Activated CD4-positive, alpha-beta T cell treated with anti-CD3 and anti-CD28 coated beads, Interleukin-2, amount 50 U/mL, for 24 hours (primary cell): ENCODE data around the gene KCNS3.

ENCODE experiments used
- DNase-seq, 2 donors: peaks; one replicate each; pipeline ENCODE4 v3.0.0-alpha.2; 2020; ENCODE audit warnings: low read depth in 1 of 2, low spot score in 1 of 2

KCNS3 gene, protein sequence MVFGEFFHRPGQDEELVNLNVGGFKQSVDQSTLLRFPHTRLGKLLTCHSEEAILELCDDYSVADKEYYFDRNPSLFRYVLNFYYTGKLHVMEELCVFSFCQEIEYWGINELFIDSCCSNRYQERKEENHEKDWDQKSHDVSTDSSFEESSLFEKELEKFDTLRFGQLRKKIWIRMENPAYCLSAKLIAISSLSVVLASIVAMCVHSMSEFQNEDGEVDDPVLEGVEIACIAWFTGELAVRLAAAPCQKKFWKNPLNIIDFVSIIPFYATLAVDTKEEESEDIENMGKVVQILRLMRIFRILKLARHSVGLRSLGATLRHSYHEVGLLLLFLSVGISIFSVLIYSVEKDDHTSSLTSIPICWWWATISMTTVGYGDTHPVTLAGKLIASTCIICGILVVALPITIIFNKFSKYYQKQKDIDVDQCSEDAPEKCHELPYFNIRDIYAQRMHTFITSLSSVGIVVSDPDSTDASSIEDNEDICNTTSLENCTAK

GRCh38 chr2:17878281-17879136, at the start of gene KCNS3:
Gene KCNS3, plus strand, starts transcription at chr2:17878667. Its CDS starts 52,342 bp downstream, at chr2:17931009.
- DNase-seq: no peak

- DNase-seq: peak; percentile 5 to 7
Measured at GRCh38 chr2:17830053-17831034, 48.1 kb upstream of the KCNS3 start.

DNA sequence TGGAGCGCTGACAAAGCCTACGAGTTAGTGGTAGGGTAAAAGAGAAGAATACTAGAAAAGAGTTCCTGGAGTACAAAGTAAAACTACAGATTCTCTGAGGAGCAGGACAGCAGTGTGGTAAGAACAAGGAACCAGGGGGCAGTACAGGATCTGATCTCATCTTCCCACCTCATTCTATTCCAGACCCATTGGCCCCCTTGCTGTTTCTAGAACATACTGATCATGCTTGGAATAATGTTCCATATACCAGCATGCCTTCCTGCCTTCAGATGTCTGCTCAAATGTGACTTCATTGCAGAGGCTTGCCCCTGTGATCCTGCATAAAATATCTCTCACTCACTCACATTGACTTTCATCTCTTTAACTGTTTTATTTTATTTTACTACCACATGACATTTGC, 43.0 kb upstream of the KCNS3 start:
- no peak for DNase-seq

DNA sequence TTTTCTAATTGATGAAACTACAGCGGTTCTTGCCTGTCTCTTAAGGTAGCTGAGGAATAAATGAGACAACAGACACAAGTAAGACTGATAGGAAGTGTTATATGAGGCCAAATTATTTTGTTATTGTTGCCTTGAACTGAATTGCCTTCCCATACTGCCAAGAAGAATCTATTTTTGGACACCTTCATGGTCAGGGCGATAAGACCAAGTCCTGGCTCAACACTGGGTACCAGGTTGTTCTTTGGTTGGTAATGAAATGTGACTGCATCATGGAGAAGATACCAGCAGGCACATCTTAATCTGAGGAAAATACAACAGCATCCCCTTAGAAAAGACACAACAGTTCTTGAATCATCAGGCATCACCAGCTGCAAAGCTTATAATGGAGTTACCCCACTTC, 38.5 kb upstream of the KCNS3 start:
- no peak for DNase-seq

GRCh38 chr2:17843457-17843856, 35.0 kb upstream of the KCNS3 start:
- DNase-seq: no peak

- no peak for DNase-seq
Measured at GRCh38 chr2:17845806-17846205, 32.7 kb upstream of the KCNS3 start.

GRCh38 chr2:17846676-17847075, 31.8 kb upstream of the KCNS3 start:
- no peak for DNase-seq

- no peak for DNase-seq
Measured at GRCh38 chr2:17847236-17847635, 31.2 kb upstream of the KCNS3 start.

DNA sequence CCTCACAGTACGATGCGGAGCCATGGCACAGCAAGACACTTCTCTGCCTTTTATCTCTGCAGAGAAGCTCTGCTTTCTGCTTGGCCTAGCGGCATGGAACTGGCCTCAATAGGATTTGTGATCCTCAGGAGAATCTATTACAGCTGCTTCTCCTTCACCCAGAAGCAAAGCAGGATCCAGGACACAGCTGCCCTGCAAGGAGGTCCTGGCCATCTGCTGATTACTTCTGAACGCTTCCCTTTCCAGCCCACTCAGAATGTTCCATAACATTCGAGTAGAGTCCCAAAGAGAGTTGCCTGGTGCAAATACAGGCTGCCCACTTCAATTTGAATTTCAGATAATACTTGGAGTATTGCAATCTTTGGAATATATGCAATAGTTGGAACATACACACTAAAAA, 29.2 kb upstream of the KCNS3 start:
- DNase-seq: no peak

DNA sequence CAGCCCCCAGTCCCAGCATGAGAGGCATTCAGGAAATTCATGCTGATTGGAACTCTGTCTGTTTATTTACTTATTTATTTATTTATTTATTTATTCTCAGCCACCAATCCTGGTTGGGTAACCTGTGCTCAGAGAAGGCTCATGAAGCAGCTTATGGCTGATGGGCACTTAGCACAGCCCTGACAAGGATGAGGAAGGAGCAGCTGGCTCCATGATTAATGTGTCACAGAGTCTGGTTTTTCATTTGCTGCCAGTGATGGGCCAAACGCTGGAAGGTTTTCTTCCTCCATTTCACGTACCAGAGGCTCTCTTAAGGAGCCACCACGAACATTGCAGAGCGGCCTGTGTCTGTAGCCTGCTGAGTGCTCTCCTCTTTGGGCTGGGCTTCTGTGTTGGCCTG, 28.3 kb upstream of the KCNS3 start:
- DNase-seq: no peak

- no peak for DNase-seq
Measured at GRCh38 chr2:17851731-17852585, 26.5 kb upstream of the KCNS3 start.

DNA sequence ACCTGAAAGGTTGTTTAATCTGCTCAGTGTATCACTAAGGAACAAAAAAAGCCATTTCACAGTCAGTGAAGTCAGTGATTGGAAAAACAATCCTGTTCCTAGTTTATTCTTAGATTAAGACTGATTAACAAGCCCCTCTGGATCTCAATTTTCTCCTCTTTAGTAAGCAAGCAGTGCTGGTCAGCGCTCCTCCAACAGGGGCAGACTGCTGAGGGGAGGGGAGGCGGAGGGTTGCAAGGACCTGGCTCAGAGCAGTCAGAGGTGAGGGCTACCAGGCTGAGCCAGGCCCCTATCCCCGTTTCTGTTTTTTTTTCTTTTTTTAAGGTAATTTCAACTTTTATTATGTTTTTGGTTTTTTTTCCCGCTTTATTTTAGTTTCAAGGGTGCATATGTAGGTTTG, 24.7 kb upstream of the KCNS3 start:
- DNase-seq: no peak

DNA sequence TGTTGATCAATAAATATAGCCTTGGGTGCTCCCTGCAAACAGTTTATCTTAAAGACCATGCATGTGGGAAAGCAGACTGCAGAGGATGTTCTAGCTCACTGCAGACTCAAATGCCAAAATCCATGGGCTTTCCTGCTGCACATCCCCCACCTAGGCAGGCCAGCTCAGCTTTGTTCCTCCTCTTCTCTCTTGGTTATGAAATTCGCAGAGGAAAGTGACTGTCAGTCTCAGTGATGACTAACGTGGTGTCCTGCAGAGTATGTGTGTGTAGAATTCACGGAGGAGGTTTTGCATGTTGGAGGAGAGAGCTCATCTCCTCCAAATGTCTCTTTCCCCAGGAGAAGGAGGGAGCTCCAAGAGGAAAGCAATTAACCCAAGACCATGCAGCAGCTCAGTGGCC, 21.4 kb upstream of the KCNS3 start:
- no peak for DNase-seq

DNA sequence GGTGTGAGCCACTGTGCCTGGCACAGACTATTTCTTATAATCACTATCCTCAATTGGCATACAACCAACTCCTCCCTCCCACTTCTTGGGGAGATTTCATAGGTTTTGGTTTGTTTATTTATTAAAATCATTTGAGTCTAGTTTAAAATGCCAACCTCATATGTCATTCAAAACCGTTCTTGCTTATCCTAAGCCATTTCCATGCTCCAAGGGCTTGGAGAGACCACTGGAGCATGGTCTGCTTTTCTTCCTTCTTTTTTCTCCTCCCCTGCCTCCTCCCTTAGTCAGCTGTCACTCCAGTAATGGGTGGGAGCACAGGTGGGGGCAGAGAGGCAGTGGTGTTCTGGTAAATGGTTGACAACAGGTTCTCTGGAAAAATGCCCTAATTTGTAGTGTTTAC, 20.4 kb upstream of the KCNS3 start:
- no peak for DNase-seq

GRCh38 chr2:17863539-17863938, 14.9 kb upstream of the KCNS3 start:
- DNase-seq: no peak

GRCh38 chr2:17864676-17865075, 13.8 kb upstream of the KCNS3 start:
- no peak for DNase-seq

DNA sequence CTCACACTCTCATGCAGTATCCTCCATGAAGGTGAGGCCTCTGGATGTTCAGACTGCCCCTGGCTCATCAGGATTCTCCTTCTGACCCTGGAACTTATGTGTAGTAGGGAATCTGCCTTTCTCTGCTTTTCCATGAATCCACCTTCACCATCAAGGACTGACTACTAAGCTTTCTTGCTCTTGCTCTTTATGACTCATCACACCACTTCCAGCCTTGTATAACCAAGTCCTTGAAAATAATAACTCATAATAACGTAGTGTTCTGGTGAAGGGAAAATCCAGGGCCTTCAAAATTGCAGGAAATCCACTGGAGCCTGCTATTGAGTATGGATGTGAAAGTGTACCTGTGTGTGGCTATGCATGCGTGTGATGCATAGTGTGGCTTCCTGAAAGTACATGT, 11.3 kb upstream of the KCNS3 start:
- DNase-seq: no peak

GRCh38 chr2:17869128-17869527, 9.3 kb upstream of the KCNS3 start:
- DNase-seq: no peak

GRCh38 chr2:17871639-17872038, 6.8 kb upstream of the KCNS3 start:
- no peak for DNase-seq

- DNase-seq: no peak
Measured at GRCh38 chr2:17873021-17873420, 5.4 kb upstream of the KCNS3 start.
